ENCODE measurements around the gene ZSCAN16. TPM values are rescaled to one million over a fixed set of nuclear protein-coding genes. Genes with fewer than 3 reads are reported as not detected.
A peak's percentile ranks its signal among the peaks of the same experiment; 100 is the strongest.

Gene ZSCAN16
- polyA plus RNA-seq, 1 experiment: 3.2 TPM

DNA sequence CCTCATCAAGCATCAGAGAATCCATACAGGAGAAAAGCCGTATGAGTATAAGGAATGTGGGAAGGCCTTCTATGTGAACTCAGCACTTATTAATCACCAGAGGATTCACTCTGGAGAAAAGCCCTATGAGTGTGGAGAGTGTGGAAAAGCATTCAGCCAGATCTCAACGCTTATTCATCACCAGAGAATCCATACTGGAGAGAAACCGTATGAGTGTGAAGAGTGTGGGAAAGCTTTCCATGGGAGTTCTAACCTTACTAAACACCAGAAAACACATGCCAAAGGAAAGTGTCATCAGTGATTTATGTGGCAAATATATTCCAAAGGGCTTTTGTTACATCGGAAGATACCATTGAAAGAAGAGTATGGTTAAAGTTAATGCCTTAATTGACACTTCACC, 42.7 kb downstream of the ZSCAN16 start:
- POLR2A ChIA-PET: no interaction called here
- H3K27me3 ChIP-seq (ENCODE audit: control insufficient read depth, insufficient read depth, low read length): no peaks in the 10 kb centered on the region

DNA sequence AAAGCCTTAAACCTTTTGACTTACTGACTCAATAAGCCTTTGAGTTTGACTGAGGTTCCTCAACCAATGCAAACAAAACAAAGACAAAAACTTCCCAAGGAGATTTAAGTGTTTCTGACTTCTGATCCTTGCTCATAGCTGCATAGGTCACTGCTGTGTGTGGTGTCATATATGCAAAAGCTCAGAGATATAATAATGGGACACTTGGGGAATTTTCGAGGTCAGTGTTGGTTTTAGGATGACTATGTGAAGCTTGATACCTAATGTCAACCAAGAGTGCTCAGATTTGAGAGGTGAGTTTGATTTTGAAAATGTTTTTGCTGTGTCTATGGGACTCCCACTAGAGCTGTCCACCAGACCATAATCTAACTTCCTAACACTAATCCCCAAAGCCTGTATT, 43.5 kb downstream of the ZSCAN16 start:
- Histone ChIP-seq H3K9me3 (ENCODE audit: control insufficient read depth, insufficient read depth, low read length) (no peaks in the 10 kb centered on the region), H3K4me3 (ENCODE audit: low read depth, low read length) (no peak overlapping the region), H3K27me3 (ENCODE audit: control insufficient read depth, insufficient read depth, low read length) (no peaks in the 10 kb centered on the region), H3K27ac (ENCODE audit: low read depth, low read length) (no peak overlapping the region)
- CTCF ChIA-PET: interaction anchor here (0.7 kb wide), 1 partner anchor 188 kb away, joined by 3 read pairs; no protein-coding TSS in a partner anchor
- TF ChIP-seq, protein P1, sequence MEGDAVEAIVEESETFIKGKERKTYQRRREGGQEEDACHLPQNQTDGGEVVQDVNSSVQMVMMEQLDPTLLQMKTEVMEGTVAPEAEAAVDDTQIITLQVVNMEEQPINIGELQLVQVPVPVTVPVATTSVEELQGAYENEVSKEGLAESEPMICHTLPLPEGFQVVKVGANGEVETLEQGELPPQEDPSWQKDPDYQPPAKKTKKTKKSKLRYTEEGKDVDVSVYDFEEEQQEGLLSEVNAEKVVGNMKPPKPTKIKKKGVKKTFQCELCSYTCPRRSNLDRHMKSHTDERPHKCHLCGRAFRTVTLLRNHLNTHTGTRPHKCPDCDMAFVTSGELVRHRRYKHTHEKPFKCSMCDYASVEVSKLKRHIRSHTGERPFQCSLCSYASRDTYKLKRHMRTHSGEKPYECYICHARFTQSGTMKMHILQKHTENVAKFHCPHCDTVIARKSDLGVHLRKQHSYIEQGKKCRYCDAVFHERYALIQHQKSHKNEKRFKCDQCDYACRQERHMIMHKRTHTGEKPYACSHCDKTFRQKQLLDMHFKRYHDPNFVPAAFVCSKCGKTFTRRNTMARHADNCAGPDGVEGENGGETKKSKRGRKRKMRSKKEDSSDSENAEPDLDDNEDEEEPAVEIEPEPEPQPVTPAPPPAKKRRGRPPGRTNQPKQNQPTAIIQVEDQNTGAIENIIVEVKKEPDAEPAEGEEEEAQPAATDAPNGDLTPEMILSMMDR (IDR thresholded peaks at IDR 0.05; ENCODE audit: low read depth, low read length): no peak
- POLR2A ChIA-PET: no interaction called here
- no peak for DNase-seq (ENCODE audit: low read depth, low spot score)

More for the DNA sequence above, 42.7 kb downstream of the ZSCAN16 start:
- Histone ChIP-seq H3K27ac (ENCODE audit: low read depth, low read length) (no peak overlapping the region), H3K4me3 (ENCODE audit: low read depth, low read length) (no peak overlapping the region), H3K9me3 (ENCODE audit: control insufficient read depth, insufficient read depth, low read length) (no peaks in the 10 kb centered on the region)
- CTCF ChIA-PET: no interaction called here
- TF ChIP-seq, protein P1 (IDR thresholded peaks at IDR 0.05; ENCODE audit: low read depth, low read length): no peak
- DNase-seq (ENCODE audit: low read depth, low spot score): peak; percentile 13

DNA sequence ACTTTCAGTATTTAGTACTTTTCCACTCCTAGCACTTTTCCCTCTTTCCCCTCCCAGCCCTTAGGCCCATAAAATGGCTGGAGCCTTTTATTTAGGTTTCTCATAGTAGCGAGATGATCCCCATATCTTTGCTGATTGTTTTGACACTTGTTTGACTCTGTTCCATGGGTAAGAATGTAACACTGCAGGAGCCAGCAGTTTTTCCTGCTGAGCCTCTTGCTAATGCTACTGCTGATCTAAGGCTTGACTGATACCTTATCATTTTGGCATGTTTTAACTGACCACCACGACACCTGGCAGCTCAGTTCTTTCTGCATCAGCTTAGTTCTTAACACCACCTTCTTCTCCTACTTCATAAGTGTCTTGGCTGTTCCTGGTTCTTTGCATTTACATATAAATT, 46.9 kb downstream of the ZSCAN16 start:
- no peak for DNase-seq (ENCODE audit: low read depth, low spot score)
- Histone ChIP-seq H3K27me3 (ENCODE audit: control insufficient read depth, insufficient read depth, low read length) (no peaks in the 10 kb centered on the region), H3K9me3 (ENCODE audit: control insufficient read depth, insufficient read depth, low read length) (no peaks in the 10 kb centered on the region), H3K27ac (ENCODE audit: low read depth, low read length) (no peak overlapping the region), H3K4me3 (ENCODE audit: low read depth, low read length) (no peak overlapping the region)
- TF ChIP-seq, protein P1 (IDR thresholded peaks at IDR 0.05; ENCODE audit: low read depth, low read length): no peak
- POLR2A ChIA-PET: no interaction called here
- CTCF ChIA-PET: no interaction called here

DNA sequence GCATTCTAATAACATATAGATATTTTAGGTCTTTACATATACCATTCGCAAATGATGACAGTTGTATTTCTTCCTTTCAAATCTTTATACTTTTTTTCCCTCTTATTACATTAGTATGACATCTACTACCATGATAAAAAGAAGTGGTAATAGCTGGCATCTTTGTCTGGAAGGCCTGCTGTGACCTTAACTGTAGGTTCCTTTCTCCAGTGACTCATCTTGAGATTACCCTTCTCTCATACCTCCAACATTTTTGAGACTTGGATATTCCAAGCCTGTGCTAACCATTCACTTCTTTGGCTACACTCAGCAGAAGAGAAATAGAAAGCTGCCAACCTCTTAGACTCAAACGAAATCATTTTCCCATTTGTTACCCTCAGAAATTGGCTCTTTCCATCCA, 47.6 kb downstream of the ZSCAN16 start:
- ChIA-PET POLR2A (no interaction called here), CTCF (interaction anchor here (1.1 kb wide), 1 partner anchor 68 kb away, joined by 3 read pairs; no protein-coding TSS in a partner anchor)
- Histone ChIP-seq H3K4me3 (ENCODE audit: low read depth, low read length) (no peak overlapping the region), H3K27me3 (ENCODE audit: control insufficient read depth, insufficient read depth, low read length) (no peaks in the 10 kb centered on the region), H3K9me3 (ENCODE audit: control insufficient read depth, insufficient read depth, low read length) (no peaks in the 10 kb centered on the region), H3K27ac (ENCODE audit: low read depth, low read length) (no peak overlapping the region)
- TF ChIP-seq, protein P1 (IDR thresholded peaks at IDR 0.05; ENCODE audit: low read depth, low read length): no peak
- DNase-seq (ENCODE audit: low read depth, low spot score): no peak

DNA sequence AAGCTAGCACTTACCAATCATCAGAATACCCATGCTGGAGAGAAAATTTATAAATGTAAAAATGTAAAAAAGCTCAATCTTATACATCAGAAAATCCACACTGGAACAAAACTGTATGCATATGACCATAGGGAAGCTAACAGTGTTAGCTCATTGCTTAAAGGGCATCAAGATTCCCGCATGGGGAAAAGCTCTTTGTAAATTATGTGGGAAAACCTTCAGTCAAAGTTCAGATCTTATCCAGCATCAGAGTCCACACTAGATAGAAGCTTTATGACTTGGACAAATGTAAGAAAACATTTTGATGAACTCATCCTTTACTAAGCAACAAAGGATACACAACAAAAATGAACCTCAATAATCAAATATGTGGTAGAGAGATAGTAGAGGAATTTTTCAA, 52.0 kb downstream of the ZSCAN16 start:
- H3K27ac ChIP-seq (ENCODE audit: low read depth, low read length): no peak overlapping the region
- DNase-seq (ENCODE audit: low read depth, low spot score): no peak
- no peaks in the 10 kb centered on the region for H3K9me3 ChIP-seq (ENCODE audit: control insufficient read depth, insufficient read depth, low read length)
- no peak overlapping the region for H3K4me3 ChIP-seq (ENCODE audit: low read depth, low read length)
- H3K27me3 ChIP-seq (ENCODE audit: control insufficient read depth, insufficient read depth, low read length): no peaks in the 10 kb centered on the region
- ChIA-PET POLR2A (no interaction called here), CTCF (no interaction called here)
- TF ChIP-seq, protein P1 (IDR thresholded peaks at IDR 0.05; ENCODE audit: low read depth, low read length): no peak

Other genes starting within 250 kb of the ZSCAN16 start
- not detected in 2 replicates for gene OR2B2, start 212.2 kb upstream of the ZSCAN16 start, polyA plus RNA-seq (2011; rRNA removed)
- gene OR2B6, start 167.4 kb upstream of the ZSCAN16 start, polyA plus RNA-seq (2011; rRNA removed): 0.09 TPM in 1 of 2 replicates, not detected in the other
- 0.14 and 0.15 TPM in 2 replicates for gene ZNF165, start 44.0 kb upstream of the ZSCAN16 start, polyA plus RNA-seq (2011; rRNA removed)
- 11.5 and 15.0 TPM in 2 replicates for gene ZKSCAN8, start 17.3 kb downstream of the ZSCAN16 start, polyA plus RNA-seq (2011; rRNA removed)
- 14.8 and 18.2 TPM in 2 replicates for gene ZSCAN9, start 100.7 kb downstream of the ZSCAN16 start, polyA plus RNA-seq (2011; rRNA removed)
- 3.7 and 4.7 TPM in 2 replicates for gene ZKSCAN4, start 127.7 kb downstream of the ZSCAN16 start, polyA plus RNA-seq (2011; rRNA removed)
- gene NKAPL, start 134.7 kb downstream of the ZSCAN16 start, polyA plus RNA-seq (2011; rRNA removed): 0.52 TPM in 2 replicates
- gene ZSCAN26, start 142.5 kb downstream of the ZSCAN16 start, polyA plus RNA-seq (2011; rRNA removed): 17.9 and 24.0 TPM in 2 replicates
- 5.6 and 7.2 TPM in 2 replicates for gene PGBD1, start 157.0 kb downstream of the ZSCAN16 start, polyA plus RNA-seq (2011; rRNA removed)
- gene ZSCAN31, start 211.5 kb downstream of the ZSCAN16 start, polyA plus RNA-seq (2011; rRNA removed): 5.0 TPM in 2 replicates
- gene ZKSCAN3, start 225.3 kb downstream of the ZSCAN16 start, polyA plus RNA-seq (2011; rRNA removed): 4.7 and 6.0 TPM in 2 replicates

Measured in AG04450 (cell line).